H1 (cell line): Measurements from ENCODE around the gene APOC1. TPM values are rescaled to one million over a fixed set of nuclear protein-coding genes. Genes with fewer than 3 reads are reported as not detected.

Source experiments
- CTCF ChIA-PET: fragments of 300-600 bp; sonication (Branson Sonifier 250); formaldehyde crosslinking; loops from one replicate; lab custom pipeline; 2021; ENCODE audit not compliant: partially characterized antibody; lab: Charles Lee
- POLR2A ChIA-PET: fragments of 300-600 bp; sonication (Branson Sonifier 250); formaldehyde crosslinking; loops from one replicate; lab custom pipeline; 2021; ENCODE audit warnings: inconsistent platforms; ENCODE audit not compliant: partially characterized antibody; lab: Charles Lee
- DNase-seq, 2 experiments: peaks; one replicate each; pipeline versions ENCODE4 v3.0.0 to v3.0.0-alpha.2; 2010 to 2022; ENCODE audit warnings: low spot score in 2 of 2, low read depth in 1 of 2, mixed read lengths in 1 of 2
- FAIRE-seq: peaks from 2 replicates; lab custom pipeline; 2011; peaks lifted over from hg19 to GRCh38; lab: Jason Lieb, UNC
- H2AFZ ChIP-seq: 2 replicates; pipeline ENCODE4 v1.8.1; 2012; ENCODE audit warnings: low read length, inconsistent platforms
- H2AK5ac ChIP-seq: 2 replicates; pipeline ENCODE4 v1.6.1; 2013; ENCODE audit warnings: low read depth, low read length
- H2BK120ac ChIP-seq: replicated peaks from 2 replicates; pipeline ENCODE3; 2013; ENCODE audit warnings: low read depth, low read length, inconsistent platforms
- H2BK12ac ChIP-seq: 2 replicates; pipeline ENCODE4 v1.6.1; 2013; ENCODE audit warnings: low read depth, low read length
- H2BK15ac ChIP-seq: 2 replicates; pipeline ENCODE4 v1.6.1; 2013; ENCODE audit warnings: low read length
- H2BK20ac ChIP-seq: 2 replicates; pipeline ENCODE4 v1.6.1; 2013; ENCODE audit warnings: low read length
- H2BK5ac ChIP-seq: 2 replicates; pipeline ENCODE4 v1.6.1; 2013; ENCODE audit warnings: low read depth, low read length
- H3K14ac ChIP-seq: 2 replicates; pipeline ENCODE4 v1.6.1; 2013; ENCODE audit warnings: inconsistent platforms; ENCODE audit not compliant: insufficient read length
- H3K18ac ChIP-seq: 2 replicates; pipeline ENCODE4 v1.6.1; 2013; ENCODE audit warnings: low read length; ENCODE audit errors: extremely low read depth
- H3K23ac ChIP-seq: 2 replicates; pipeline ENCODE4 v1.6.1; 2013; ENCODE audit warnings: inconsistent platforms; ENCODE audit not compliant: insufficient read length
- H3K23me2 ChIP-seq: 2 replicates; pipeline ENCODE4 v1.6.1; 2013; ENCODE audit warnings: low read depth, low read length
- H3K27ac ChIP-seq: 2 replicates; pipeline ENCODE4 v1.6.1; 2011; ENCODE audit warnings: low read depth, low read length, inconsistent platforms
- H3K27me3 ChIP-seq, 4 experiments: replicated peaks in 1 of 4; 1 replicate in 1 of 4; 2 replicates in 3 of 4; pipeline versions ENCODE4 v1.6.1 to v1.8.1; 2011 to 2013; ENCODE audit warnings: low read length in 3 of 4, mild to moderate bottlenecking in 3 of 4, inconsistent platforms in 2 of 4, mixed read lengths in 2 of 4, moderate library complexity in 1 of 4; ENCODE audit not compliant: control insufficient read depth in 3 of 4, insufficient read depth in 3 of 4; ENCODE audit errors: extremely low read depth in 1 of 4
- H3K36me3 ChIP-seq, 4 experiments: 2 replicates each; pipeline versions ENCODE4 v1.6.1 to v1.8.1; 2011 to 2013; ENCODE audit warnings: mild to moderate bottlenecking in 4 of 4, low read length in 3 of 4, moderate library complexity in 2 of 4, control low read depth in 1 of 4, inconsistent platforms in 1 of 4; ENCODE audit not compliant: insufficient read depth in 4 of 4, control insufficient read depth in 2 of 4
- H3K4ac ChIP-seq: replicated peaks from 2 replicates; pipeline ENCODE3; 2013; ENCODE audit warnings: low read length, low read depth, mixed read lengths, inconsistent platforms; ENCODE audit not compliant: insufficient read length
- H3K4me1 ChIP-seq, 4 experiments: replicated peaks in 1 of 4; 1 replicate in 1 of 4; 2 replicates in 3 of 4; pipeline versions ENCODE4 v1.6.1 to v1.8.1; 2011 to 2013; ENCODE audit warnings: low read length in 3 of 4, inconsistent platforms in 2 of 4, mixed read lengths in 1 of 4; ENCODE audit not compliant: insufficient read depth in 4 of 4, control insufficient read depth in 3 of 4
- H3K4me2 ChIP-seq, 2 experiments: 2 replicates each; pipeline versions ENCODE4 v1.6.1 to v1.8.1; 2011 to 2013; ENCODE audit warnings: low read depth in 2 of 2, low read length in 2 of 2, control low read depth in 1 of 2, inconsistent platforms in 1 of 2, mild to moderate bottlenecking in 1 of 2; ENCODE audit not compliant: insufficient read depth in 1 of 2
- H3K4me3 ChIP-seq, 4 experiments: fragments of 200-600, 300-600 bp in 1 of 4; sonication (generic), shearing (Covaris generic), sonication (Bioruptor Twin) in 1 of 4; 2 replicates each; pipeline versions ENCODE4 v1.5.1 to v1.8.1; 2011 to 2016; ENCODE audit warnings: low read length in 4 of 4, low read depth in 3 of 4, control low read depth in 2 of 4, inconsistent platforms in 2 of 4, mild to moderate bottlenecking in 2 of 4, mixed read lengths in 1 of 4, moderate library complexity in 1 of 4; ENCODE audit not compliant: insufficient read depth in 2 of 4; ENCODE audit errors: extremely low read depth in 1 of 4
- H3K56ac ChIP-seq: replicated peaks from 2 replicates; pipeline ENCODE3; 2013; ENCODE audit warnings: low read depth, mild to moderate bottlenecking, mixed read lengths, low read length, inconsistent platforms; ENCODE audit not compliant: insufficient read length
- H3K79me1 ChIP-seq: 2 replicates; pipeline ENCODE4 v1.6.1; 2013; ENCODE audit warnings: low read depth, low read length, control low read depth
- H3K79me2 ChIP-seq, 2 experiments: 2 replicates each; pipeline versions ENCODE4 v1.6.1 to v1.8.1; 2012 to 2013; ENCODE audit warnings: low read length in 2 of 2, mild to moderate bottlenecking in 2 of 2, inconsistent platforms in 1 of 2; ENCODE audit not compliant: insufficient read depth in 2 of 2, control insufficient read depth in 1 of 2
- H3K9ac ChIP-seq, 4 experiments: replicated peaks in 1 of 4; 1 replicate in 1 of 4; 2 replicates in 3 of 4; pipeline versions ENCODE4 v1.6.1 to v1.8.1; 2011 to 2013; ENCODE audit warnings: low read depth in 3 of 4, low read length in 3 of 4, control low read depth in 2 of 4, mild to moderate bottlenecking in 2 of 4, moderate library complexity in 2 of 4, inconsistent platforms in 1 of 4; ENCODE audit errors: extremely low read depth in 1 of 4
- H3K9me3 ChIP-seq, 2 experiments: 2 replicates each; pipeline versions ENCODE4 v1.6.1 to v1.8.1; 2012 to 2013; ENCODE audit warnings: mild to moderate bottlenecking in 2 of 2, moderate library complexity in 2 of 2, control low read depth in 1 of 2, inconsistent platforms in 1 of 2, low read depth in 1 of 2, low read length in 1 of 2, mixed read lengths in 1 of 2; ENCODE audit not compliant: insufficient read depth in 2 of 2
- H4K20me1 ChIP-seq, 2 experiments: replicated peaks in 1 of 2; 2 replicates each; pipeline versions ENCODE3 to v1.8.1; 2011 to 2013; ENCODE audit warnings: inconsistent platforms in 2 of 2, low read length in 2 of 2, mild to moderate bottlenecking in 1 of 2; ENCODE audit not compliant: insufficient read depth in 2 of 2, control insufficient read depth in 1 of 2
- H4K5ac ChIP-seq: 2 replicates; pipeline ENCODE4 v1.6.1; 2013; ENCODE audit warnings: low read length, low read depth, mixed read lengths, inconsistent platforms; ENCODE audit not compliant: insufficient read length
- H4K8ac ChIP-seq: 2 replicates; pipeline ENCODE4 v1.8.0; 2013; ENCODE audit warnings: mild to moderate bottlenecking, moderate library complexity, low read length, inconsistent platforms; ENCODE audit not compliant: insufficient read depth; ENCODE audit errors: extremely low read depth
- H4K91ac ChIP-seq: replicated peaks from 2 replicates; pipeline ENCODE3; 2013; ENCODE audit warnings: low read length, mixed read lengths, inconsistent platforms; ENCODE audit not compliant: insufficient read length
- EZH2 ChIP-seq: fragments of 200-600 bp; sonication (generic); IDR thresholded peaks from 2 replicates; pipeline ENCODE4 v1.7.1; 2012; ENCODE audit warnings: low read depth, mild to moderate bottlenecking, moderate library complexity, low read length, inconsistent platforms; ENCODE audit not compliant: severe bottlenecking
- HDAC2 ChIP-seq, 2 experiments: fragments of 300-600 bp in 1 of 2; sonication (generic) in 1 of 2; IDR thresholded peaks; 2 replicates each; pipeline ENCODE4 v1.6.1; 2011 to 2012; ENCODE audit warnings: low read depth in 2 of 2, low read length in 2 of 2, mild to moderate bottlenecking in 2 of 2, moderate library complexity in 2 of 2, borderline replicate concordance in 1 of 2, inconsistent platforms in 1 of 2
- HDAC6 ChIP-seq: IDR thresholded peaks from one replicate; pipeline ENCODE4 v1.7.1; 2012; ENCODE audit warnings: low read depth, mild to moderate bottlenecking, inconsistent platforms, low read length, moderate library complexity
- KDM4A ChIP-seq: IDR thresholded peaks from one replicate; pipeline ENCODE4 v1.7.1; 2012; ENCODE audit warnings: low read depth, mild to moderate bottlenecking, moderate library complexity, low read length, inconsistent platforms; ENCODE audit not compliant: severe bottlenecking
- PHF8 ChIP-seq: fragments of 200-600 bp; sonication (generic); conservative IDR thresholded peaks from 2 replicates; pipeline ENCODE4 v1.7.1; 2012; ENCODE audit warnings: low read depth, mild to moderate bottlenecking, inconsistent platforms, low read length, moderate library complexity
- RAD21 ChIP-seq, 2 experiments: IDR thresholded peaks in 1 of 2; conservative IDR thresholded peaks in 1 of 2; 2 replicates each; pipeline ENCODE4 v1.6.1; 2011; ENCODE audit warnings: low read depth in 2 of 2, low read length in 2 of 2, improper control_type of control experiment in 1 of 2, inconsistent platforms in 1 of 2, mild to moderate bottlenecking in 1 of 2, moderate library complexity in 1 of 2
- RNF2 ChIP-seq: fragments of 200-900, 300-1000 bp; sonication (generic); IDR thresholded peaks from 2 replicates; pipeline ENCODE4 v1.7.1; 2016; ENCODE audit warnings: borderline replicate concordance, low read depth, mild to moderate bottlenecking, antibody characterized with exemption, low read length; ENCODE audit not compliant: poor library complexity, severe bottlenecking; ENCODE audit errors: missing control alignments
- RXRA ChIP-seq: IDR thresholded peaks from 2 replicates; pipeline ENCODE4 v1.6.1; 2011; ENCODE audit warnings: low read depth, mild to moderate bottlenecking, low read length, moderate library complexity; ENCODE audit not compliant: insufficient read depth
- SIRT6 ChIP-seq: IDR thresholded peaks from one replicate; pipeline ENCODE4 v1.7.1; 2012; ENCODE audit warnings: low read length, inconsistent platforms
- SP4 ChIP-seq: IDR thresholded peaks from 2 replicates; pipeline ENCODE4 v1.6.1; 2012; ENCODE audit warnings: low read length, inconsistent platforms
- WGBS, 2 experiments: shearing (Covaris generic) in 1 of 2; methylation state at CpG; one replicate each; pipeline versions ENCODE4 v1.1.6 to v1.1.7; 2013 to 2015; ENCODE audit warnings: low lambda C conversion rate in 2 of 2, mixed read lengths in 2 of 2, inconsistent platforms in 1 of 2, low coverage in 1 of 2, missing lambda C conversion rate in 1 of 2; ENCODE audit not compliant: insufficient replicate concordance in 2 of 2, insufficient coverage in 1 of 2, insufficient read length in 1 of 2; ENCODE audit errors: extremely low coverage in 1 of 2, missing lambda C conversion rate in 1 of 2; 5-methylcytosine and 5-hydroxymethylcytosine counted together
- polyA plus RNA-seq, 7 experiments: library from polyadenylated mRNA; depleted of rRNA in 3 of 7; stranded (reverse) in 5 of 7; unstranded in 2 of 7; fragments of >200 nt in 5 of 7; fragments of 200-250 nt in 2 of 7; gene quantifications; 1 replicate in 5 of 7; 2 replicates in 1 of 7; 4 replicates in 1 of 7; pipeline versions ENCODE4 v1.2.1 to v1.2.3, GENCODE V29; 2011 to 2013; ENCODE audit warnings: missing spikeins in 2 of 7, mixed read lengths in 2 of 7
- total RNA-seq: library from RNA; stranded (reverse); fragmentation: NEBNext Ultra II Directional; extraction: Animal tissue kit (Norgen Biotek cat#: 25700); gene quantifications from 2 replicates; pipeline ENCODE4 v1.2.1, GENCODE V29; 2021

APOC1 gene
- total and polyA plus RNA-seq, 2 of the 8 experiments (the other 6 are each of a cell fraction or from before 2014, with no cell fraction given): 55.8 to 78.2 TPM

- CTCF ChIA-PET: no interaction called here
- Histone ChIP-seq H3K4me1 (peaks cover 0 to 20% (median 3%) of the 10 kb centered on the region in 4 experiments; a peak in 5 of 7 replicates), H3K4ac (no peak overlapping the region), H3K23ac (no peak overlapping the region), H4K91ac (no peak overlapping the region), H2AFZ (no peak overlapping the region), H2BK12ac (no peak overlapping the region), H3K23me2 (no peaks in the 10 kb centered on the region), H3K79me1 (no peaks in the 10 kb centered on the region), H3K56ac (no peak overlapping the region), H2BK120ac (no peak overlapping the region), H2BK15ac (no peak overlapping the region), H3K9me3 (no peaks in the 10 kb centered on the region), H3K36me3 (peaks cover 40 to 84% (median 61%) of the 10 kb centered on the region in 4 experiments), H3K27ac (no peak overlapping the region), H3K27me3 (no peaks in the 10 kb centered on the region), H4K5ac (no peak overlapping the region), H2BK5ac (no peak overlapping the region), H3K4me2 (no peak overlapping the region), H2BK20ac (no peak overlapping the region), H3K18ac (no peak overlapping the region), H4K8ac (no peak overlapping the region), H2AK5ac (no peak overlapping the region), H4K20me1 (peaks cover 8 to 23% of the 10 kb centered on the region in 2 experiments), H3K14ac (no peak overlapping the region), H3K4me3 (no peak overlapping the region), H3K9ac (no peak overlapping the region), H3K79me2 (no peaks in the 10 kb centered on the region; a peak in 1 of 4 replicates)
- FAIRE-seq: no peak
- DNase-seq: no peak
- POLR2A ChIA-PET: interaction anchor here (0.9 to 13.6 kb wide), 9 partner anchors 11 to 82 kb away, joined by 3 to 109 read pairs (median 4); partner anchors contain the start of genes APOE, NECTIN2 and TOMM40
- 92% methylated on average over 22 of the region's 22 CpGs; no CpG with 5 or more reads in 1 of the 2 experiments for WGBS, 2 experiments
- TF ChIP-seq PHF8 (no peak), RXRA (no peak), HDAC2 (IDR thresholded peaks at IDR 0.05; ENCODE audit: borderline replicate concordance in 1 of 2, low read depth in 2 of 2, low read length in 2 of 2) (no peak), SIRT6 (no peak), HDAC6 (no peak), EZH2 (no peak), KDM4A (no peak), SP4 (no peak), RAD21 (IDR thresholded peaks at IDR 0.05 in 1 of 2, conservative IDR thresholded peaks at IDR 0.05 in 1 of 2; ENCODE audit: low read depth in 2 of 2, low read length in 2 of 2) (no peak), RNF2 (no peak)
These were observed 38.5 kb upstream of the APOC1 start for GRCh38 chr19:44875666-44876451.
